Fibroblast of skin of right biceps (primary cell): Measurements from ENCODE around the gene ETV3L.

Source experiments
- DNase-seq: peaks from one replicate; pipeline ENCODE4 v3.0.0-alpha.2; 2013

Gene ETV3L

GRCh38 chr1:157099633-157100009 is at the start of gene ETV3L:
Gene ETV3L (minus strand): TSS chr1:157099808. CDS start chr1:157099523, 285 bp downstream.
- DNase-seq, result no peak

GRCh38 chr1:157147906-157148700 is 48.5 kb upstream of the ETV3L start:
- DNase-seq, result peak; percentile 49

GRCh38 chr1:157147037-157147436 is 47.4 kb upstream of the ETV3L start:
- no peak for DNase-seq

GRCh38 chr1:157146244-157146643 is 46.6 kb upstream of the ETV3L start:
- no peak for DNase-seq

- no peak for DNase-seq
Observed at GRCh38 chr1:157145076-157145475, 45.5 kb upstream of the ETV3L start.

- DNase-seq, result no peak
Observed at GRCh38 chr1:157144509-157144908, 44.9 kb upstream of the ETV3L start.

- DNase-seq, result no peak
Observed at GRCh38 chr1:157142765-157143423, 43.3 kb upstream of the ETV3L start.

- no peak for DNase-seq
Observed at GRCh38 chr1:157142201-157142600, 42.6 kb upstream of the ETV3L start.

GRCh38 chr1:157141212-157141855 is 41.7 kb upstream of the ETV3L start:
- no peak for DNase-seq

GRCh38 chr1:157140063-157140588 is 40.5 kb upstream of the ETV3L start:
- no peak for DNase-seq

GRCh38 chr1:157139052-157139715 is 39.6 kb upstream of the ETV3L start:
- no peak for DNase-seq

- peak; percentile 94 for DNase-seq
Observed at GRCh38 chr1:157138220-157139051, 38.8 kb upstream of the ETV3L start, which contains the start of gene ETV3. Gene ETV3 (minus strand): TSS chr1:157138395. CDS start chr1:157136352, 2,043 bp downstream.

- DNase-seq, result peak; percentile 21
Observed at GRCh38 chr1:157137408-157138219, 38.0 kb upstream of the ETV3L start.

- peak; percentile 34 for DNase-seq
Observed at GRCh38 chr1:157137046-157137407, 37.4 kb upstream of the ETV3L start.

- no peak for DNase-seq
Observed at GRCh38 chr1:157136133-157136532, 36.5 kb upstream of the ETV3L start.

GRCh38 chr1:157135646-157136045 is 36.0 kb upstream of the ETV3L start:
- no peak for DNase-seq

GRCh38 chr1:157135070-157135469 is 35.5 kb upstream of the ETV3L start:
- DNase-seq, result no peak

- DNase-seq, result no peak
Observed at GRCh38 chr1:157134442-157134841, 34.8 kb upstream of the ETV3L start.

- DNase-seq, result no peak
Observed at GRCh38 chr1:157133426-157133825, 33.8 kb upstream of the ETV3L start.

GRCh38 chr1:157132616-157133167 is 33.1 kb upstream of the ETV3L start:
- no peak for DNase-seq

- DNase-seq, result no peak
Observed at GRCh38 chr1:157132111-157132510, 32.5 kb upstream of the ETV3L start.
